Ascending aorta (tissue), 2 donors: ENCODE measurements around the gene LRRC61. TPM values are rescaled to one million over a fixed set of nuclear protein-coding genes. Genes with fewer than 3 reads are reported as not detected.

ENCODE experiments used
- DNase-seq, 2 donors: peaks; one replicate each; pipeline ENCODE4 v3.0.0-alpha.2; 2019; ENCODE audit warnings: low spot score in 2 of 2
- H3K27ac ChIP-seq, 2 donors: fragments of 200-600 bp; sonication (generic); one replicate each; pipeline ENCODE4 v1.5.1; 2016 to 2017; ENCODE audit warnings: mild to moderate bottlenecking in 1 of 2
- H3K27me3 ChIP-seq: fragments of 200-600 bp; sonication (generic); one replicate; pipeline ENCODE4 v1.5.1; 2017
- H3K36me3 ChIP-seq, 2 donors: fragments of 200-600 bp; sonication (generic); one replicate each; pipeline ENCODE4 v1.5.1; 2016
- H3K4me1 ChIP-seq, 2 donors: fragments of 200-600 bp; sonication (generic); one replicate each; pipeline ENCODE4 v1.5.1; 2016 to 2017; ENCODE audit warnings: mild to moderate bottlenecking in 1 of 2
- H3K4me3 ChIP-seq, 2 donors: fragments of 200-600 bp; sonication (generic); one replicate each; pipeline ENCODE4 v1.5.1; 2016 to 2017; ENCODE audit warnings: mild to moderate bottlenecking in 1 of 2
- H3K9me3 ChIP-seq, 2 donors: fragments of 200-600 bp; sonication (generic); one replicate each; pipeline ENCODE4 v1.5.1; 2016
- intact Hi-C: fragments of 100-400 bp; cut with DNase I; formaldehyde crosslinking; loops from one replicate; pipeline ENCODE4 v1.15.1; 2023
- total RNA-seq: library from RNA; depleted of rRNA; stranded (reverse); fragments of >200 nt; gene quantifications from one replicate; pipeline ENCODE4 v1.1.0, GENCODE V29; 2016
- TF ChIP-seq, protein P1 (sequence below), 3 experiments: fragments of 200-600 bp in 2 of 3; fragments of 450-650 bp in 1 of 3; sonication (generic) in 2 of 3; IDR thresholded peaks; one replicate each; pipeline ENCODE4 v1.5.1; 2016 to 2019; ENCODE audit warnings: antibody characterized with exemption in 3 of 3, mild to moderate bottlenecking in 1 of 3, moderate library complexity in 1 of 3

The LRRC61 gene
- total RNA-seq, 1 donor from 2014 or later: 14.7 TPM

- DNase-seq: no peak
- TF ChIP-seq, protein P1, sequence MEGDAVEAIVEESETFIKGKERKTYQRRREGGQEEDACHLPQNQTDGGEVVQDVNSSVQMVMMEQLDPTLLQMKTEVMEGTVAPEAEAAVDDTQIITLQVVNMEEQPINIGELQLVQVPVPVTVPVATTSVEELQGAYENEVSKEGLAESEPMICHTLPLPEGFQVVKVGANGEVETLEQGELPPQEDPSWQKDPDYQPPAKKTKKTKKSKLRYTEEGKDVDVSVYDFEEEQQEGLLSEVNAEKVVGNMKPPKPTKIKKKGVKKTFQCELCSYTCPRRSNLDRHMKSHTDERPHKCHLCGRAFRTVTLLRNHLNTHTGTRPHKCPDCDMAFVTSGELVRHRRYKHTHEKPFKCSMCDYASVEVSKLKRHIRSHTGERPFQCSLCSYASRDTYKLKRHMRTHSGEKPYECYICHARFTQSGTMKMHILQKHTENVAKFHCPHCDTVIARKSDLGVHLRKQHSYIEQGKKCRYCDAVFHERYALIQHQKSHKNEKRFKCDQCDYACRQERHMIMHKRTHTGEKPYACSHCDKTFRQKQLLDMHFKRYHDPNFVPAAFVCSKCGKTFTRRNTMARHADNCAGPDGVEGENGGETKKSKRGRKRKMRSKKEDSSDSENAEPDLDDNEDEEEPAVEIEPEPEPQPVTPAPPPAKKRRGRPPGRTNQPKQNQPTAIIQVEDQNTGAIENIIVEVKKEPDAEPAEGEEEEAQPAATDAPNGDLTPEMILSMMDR (IDR thresholded peaks at IDR 0.05): no peak
- no peaks in the 10 kb centered on the region for H3K36me3 ChIP-seq
- peaks cover 0 to 2% of the 10 kb centered on the region in 2 donors for H3K4me1 ChIP-seq
- H3K9me3 ChIP-seq: no peaks in the 10 kb centered on the region
- intact Hi-C loops: no loop called here
- no peaks in the 10 kb centered on the region for H3K27me3 ChIP-seq
- no peak overlapping the region for H3K27ac ChIP-seq
- no peak overlapping the region for H3K4me3 ChIP-seq
These were observed 11.0 kb downstream of the LRRC61 start for GRCh38 chr7:150334108-150334507.

- peaks cover under 1 to 2% of the 10 kb centered on the region in 2 donors for H3K4me1 ChIP-seq
- H3K36me3 ChIP-seq: no peaks in the 10 kb centered on the region
- no peaks in the 10 kb centered on the region for H3K27me3 ChIP-seq
- H3K27ac ChIP-seq: peak overlapping the region in 1 of 2 donors; percentile 27
- no peak overlapping the region for H3K4me3 ChIP-seq
- TF ChIP-seq, protein P1 (IDR thresholded peaks at IDR 0.05): no peak
- DNase-seq: no peak
- intact Hi-C loops: no loop called here
- no peaks in the 10 kb centered on the region for H3K9me3 ChIP-seq
These were observed 12.1 kb downstream of the LRRC61 start for GRCh38 chr7:150335108-150335773.

DNA sequence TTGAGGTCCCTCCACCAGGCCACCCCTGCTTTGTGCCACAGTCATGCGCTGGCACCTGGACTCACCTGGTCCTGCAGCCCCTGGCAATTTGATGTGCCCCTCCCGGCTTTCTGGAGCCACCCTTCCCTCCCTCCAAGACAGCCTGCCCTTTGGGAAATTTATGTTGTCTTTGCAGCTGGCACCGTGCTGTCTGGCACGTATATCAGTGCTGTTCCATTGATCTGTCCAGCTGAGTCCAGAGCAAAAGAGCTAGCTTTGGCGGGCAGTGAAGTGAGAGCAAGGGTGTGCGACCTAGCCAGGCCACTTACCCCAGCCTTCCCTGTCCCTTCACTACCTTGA, 12.6 kb downstream of the LRRC61 start:
- Histone ChIP-seq H3K27ac (no peak overlapping the region), H3K4me3 (no peak overlapping the region), H3K27me3 (no peaks in the 10 kb centered on the region), H3K9me3 (no peaks in the 10 kb centered on the region), H3K36me3 (no peaks in the 10 kb centered on the region), H3K4me1 (peaks cover 3 to 4% of the 10 kb centered on the region in 2 donors)
- TF ChIP-seq, protein P1 (IDR thresholded peaks at IDR 0.05): no peak
- no peak for DNase-seq
- intact Hi-C loops: no loop called here

- no peaks in the 10 kb centered on the region for H3K36me3 ChIP-seq
- H3K27ac ChIP-seq: no peak overlapping the region
- H3K4me3 ChIP-seq: no peak overlapping the region
- TF ChIP-seq, protein P1 (IDR thresholded peaks at IDR 0.05): no peak
- peaks cover 4% of the 10 kb centered on the region in 2 donors for H3K4me1 ChIP-seq
- intact Hi-C loops: no loop called here
- no peaks in the 10 kb centered on the region for H3K27me3 ChIP-seq
- H3K9me3 ChIP-seq: no peaks in the 10 kb centered on the region
- peak in 1 of 2 donors; percentile 56 for DNase-seq
These were observed 13.6 kb downstream of the LRRC61 start for GRCh38 chr7:150336746-150337145.

GRCh38 chr7:150337179-150337578, 14.0 kb downstream of the LRRC61 start:
- no peak overlapping the region for H3K27ac ChIP-seq
- TF ChIP-seq, protein P1 (IDR thresholded peaks at IDR 0.05): no peak
- H3K4me1 ChIP-seq: peaks cover 7% of the 10 kb centered on the region in 2 donors
- DNase-seq: no peak
- no peaks in the 10 kb centered on the region for H3K36me3 ChIP-seq
- no peak overlapping the region for H3K4me3 ChIP-seq
- no peaks in the 10 kb centered on the region for H3K27me3 ChIP-seq
- H3K9me3 ChIP-seq: no peaks in the 10 kb centered on the region
- intact Hi-C loops: no loop called here
